Activated CD4-positive, alpha-beta T cell treated with anti-CD3 and anti-CD28 coated beads, Interleukin-10, Interleukin-2, amounts not matched to agents 100 ng/mL and 50 ng/mL, durations not matched to agents 16 hours and 8 hours (primary cell): ENCODE data around the gene APOBR.
"Not testable (repeated sequence)": the region's sequence is repeated elsewhere in the genome, so short reads cannot be mapped to it uniquely, and the experiment has no call there.

Source experiments
- DNase-seq: peaks from one replicate; pipeline ENCODE4 v3.0.0-alpha.2; 2020

Gene APOBR

GRCh38 chr16:28494121-28494851 lies at the start of gene APOBR:
Gene APOBR, plus strand, starts transcription at chr16:28494643. Its CDS starts 39 bp downstream, at chr16:28494682.
- peak; percentile 96 for DNase-seq

- DNase-seq: not testable (repeated sequence)
Observed at GRCh38 chr16:28446388-28446787, 48.1 kb upstream of the APOBR start.

- not testable (repeated sequence) for DNase-seq
Observed at GRCh38 chr16:28447081-28447480, 47.4 kb upstream of the APOBR start.

GRCh38 chr16:28473714-28474265 lies 20.7 kb upstream of the APOBR start:
- peak; percentile 45 for DNase-seq

GRCh38 chr16:28475221-28475620 lies 19.2 kb upstream of the APOBR start:
- no peak for DNase-seq

- no peak for DNase-seq
Observed at GRCh38 chr16:28477311-28477920, 17.0 kb upstream of the APOBR start.

- DNase-seq: no peak
Observed at GRCh38 chr16:28478506-28479180, 15.8 kb upstream of the APOBR start.

GRCh38 chr16:28482026-28482425 lies 12.4 kb upstream of the APOBR start:
- no peak for DNase-seq

- DNase-seq: not testable (repeated sequence)
Observed at GRCh38 chr16:28483361-28483760, 11.1 kb upstream of the APOBR start.

- DNase-seq: no peak
Observed at GRCh38 chr16:28486266-28486665, 8.2 kb upstream of the APOBR start.

- DNase-seq: no peak
Observed at GRCh38 chr16:28491230-28491969, 3.0 kb upstream of the APOBR start.

- peak; percentile 96 for DNase-seq
Observed at GRCh38 chr16:28491970-28492474, 2.4 kb upstream of the APOBR start, which contains the start of gene CLN3. Gene CLN3, minus strand, starts transcription at chr16:28492074. Its CDS starts 315 bp downstream, at chr16:28491759.

- DNase-seq: no peak
Observed at GRCh38 chr16:28492511-28492910, 1.9 kb upstream of the APOBR start.

GRCh38 chr16:28495098-28495793 lies 803 bp downstream of the APOBR start:
- DNase-seq: no peak

GRCh38 chr16:28495795-28496749 lies 1.6 kb downstream of the APOBR start:
- no peak for DNase-seq

- DNase-seq: no peak
Observed at GRCh38 chr16:28496844-28497243, 2.4 kb downstream of the APOBR start.

GRCh38 chr16:28497386-28497785 lies 2.9 kb downstream of the APOBR start:
- DNase-seq: no peak

GRCh38 chr16:28497861-28498599 lies 3.6 kb downstream of the APOBR start:
- no peak for DNase-seq

GRCh38 chr16:28498666-28499381 lies 4.4 kb downstream of the APOBR start:
- no peak for DNase-seq
